ENCODE measurements around the gene SNRNP40.

Gene SNRNP40

DNA sequence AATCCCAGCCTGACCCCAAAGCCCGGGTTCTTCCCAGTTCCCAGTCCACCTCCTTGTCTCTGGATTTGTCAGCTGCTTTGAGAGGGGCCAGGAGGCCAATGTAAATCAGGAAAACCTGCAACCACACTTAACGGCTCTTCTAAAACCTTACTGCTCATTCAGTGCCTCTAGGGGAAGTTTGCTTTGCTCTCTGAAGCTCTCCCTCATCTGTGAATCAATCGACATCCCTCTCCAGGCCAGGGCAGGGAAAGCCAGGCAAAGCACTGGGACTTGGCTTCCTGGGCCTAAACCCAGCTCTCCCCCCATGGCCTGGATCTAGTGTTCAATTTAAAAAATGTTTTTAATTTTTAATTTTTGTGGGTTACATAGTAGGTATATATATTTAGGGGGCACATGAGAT, 66.2 kb downstream of the SNRNP40 start:
- DNase-seq = no peak

DNA sequence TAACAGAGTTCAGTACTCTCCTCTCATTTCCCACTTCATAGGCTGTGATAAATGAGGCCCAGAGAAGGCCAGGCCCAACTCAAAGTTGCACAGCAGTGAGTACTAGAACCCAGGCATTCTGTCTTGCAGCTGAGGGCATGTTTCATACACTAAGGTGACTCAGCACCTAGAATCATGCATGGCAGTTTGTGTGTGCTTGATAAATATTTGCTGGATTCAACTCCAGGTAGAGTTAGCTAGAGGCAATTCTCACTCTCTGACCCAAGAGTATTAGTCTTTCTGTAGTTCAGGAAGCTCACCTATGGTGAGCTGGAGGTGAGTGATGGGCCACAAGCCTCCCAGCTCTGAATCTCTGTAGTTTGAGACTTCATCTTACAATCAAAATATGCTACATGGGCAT, 67.6 kb downstream of the SNRNP40 start:
- DNase-seq = no peak

DNA sequence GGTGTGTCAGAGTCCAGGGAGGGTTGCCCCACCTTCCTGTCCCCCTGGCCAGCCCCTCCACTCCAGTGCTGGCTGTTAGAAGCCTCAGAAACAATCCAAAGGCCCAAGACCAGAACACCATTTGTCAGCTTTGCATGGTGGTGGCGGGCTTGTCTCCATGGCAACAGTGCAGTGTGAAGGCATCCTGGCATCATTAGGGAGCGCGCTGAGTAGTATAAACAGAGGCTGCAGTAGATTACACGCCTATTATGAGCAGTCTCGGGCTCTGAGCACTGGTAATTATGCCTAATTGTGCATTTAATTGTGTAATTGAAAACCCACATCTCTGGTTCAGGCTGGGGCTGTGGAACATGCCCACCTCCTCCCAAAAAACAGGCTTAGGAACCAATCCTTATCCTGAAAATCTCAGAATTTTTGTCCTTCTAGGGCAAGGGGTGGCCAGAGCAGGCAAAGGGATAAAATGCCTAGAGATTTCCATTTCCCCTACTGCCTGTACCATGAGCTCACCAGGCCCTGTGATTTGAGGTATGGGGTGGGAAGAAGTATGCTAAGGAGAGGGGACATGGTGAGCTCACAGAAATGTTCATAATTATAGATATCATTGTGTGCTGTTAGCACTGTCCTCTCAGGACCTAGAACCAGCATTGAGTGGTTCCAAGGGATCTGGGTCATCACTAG, 68.6 kb downstream of the SNRNP40 start:
- DNase-seq = peak; percentile 28 to 35

DNA sequence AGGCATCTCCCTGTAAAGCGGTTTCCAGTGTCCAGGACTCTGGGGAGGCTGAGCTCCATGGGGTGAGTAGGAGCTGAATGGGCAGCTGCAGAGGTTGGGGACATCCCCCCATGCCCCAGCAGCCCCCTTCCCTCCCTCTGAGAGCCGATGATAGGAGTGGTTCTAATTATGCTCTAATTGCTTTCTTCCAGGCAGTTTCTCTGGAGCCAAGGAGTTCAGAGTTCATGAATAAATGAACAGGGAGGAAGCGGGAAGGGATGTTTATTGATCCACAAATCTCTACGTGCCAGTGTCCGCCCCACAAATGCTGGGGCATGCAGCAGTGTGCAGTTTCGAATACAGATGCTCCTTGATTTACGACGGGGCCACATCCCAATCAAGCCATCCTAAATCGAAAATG, 72.5 kb downstream of the SNRNP40 start:
- DNase-seq = no peak

DNA sequence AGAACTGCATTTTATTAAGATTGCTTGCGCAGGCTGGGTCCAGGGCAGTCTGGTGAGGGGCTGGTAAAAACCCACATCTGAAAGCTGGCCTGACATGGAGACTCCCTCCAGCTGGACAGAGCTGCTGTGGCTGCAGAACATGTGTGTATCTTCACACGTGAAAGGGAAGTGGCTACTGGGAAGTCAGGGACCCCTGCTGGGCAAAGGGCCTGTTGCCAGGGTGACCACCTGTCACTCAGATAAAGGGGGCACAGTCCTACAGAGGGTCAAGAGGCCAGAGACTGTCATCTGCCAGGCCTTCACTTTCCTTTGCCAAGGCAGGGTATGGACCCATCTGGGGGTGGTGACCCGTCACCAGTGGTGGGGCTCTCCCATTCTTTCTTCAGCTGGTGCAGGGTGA, 74.4 kb downstream of the SNRNP40 start:
- DNase-seq = no peak

DNA sequence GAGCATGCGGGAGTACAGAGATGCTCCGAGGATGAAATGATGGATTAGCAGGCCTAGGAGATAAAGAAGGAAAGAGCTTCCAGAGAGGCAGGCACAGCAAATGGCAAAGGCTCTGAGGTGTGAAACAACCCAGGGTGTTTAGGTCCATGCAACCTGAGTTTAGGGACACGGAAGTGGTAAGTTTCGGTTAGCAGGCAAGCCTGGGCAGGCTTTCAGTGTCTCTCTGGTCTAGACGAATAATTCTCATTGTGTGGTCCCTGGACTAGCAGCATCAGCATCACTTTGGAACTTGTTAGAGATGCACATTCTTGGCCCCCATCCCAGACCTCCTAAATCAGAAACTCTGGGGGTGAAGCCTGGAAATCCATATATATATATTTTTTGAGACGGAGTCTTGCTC, 75.5 kb downstream of the SNRNP40 start:
- DNase-seq = no peak

DNA sequence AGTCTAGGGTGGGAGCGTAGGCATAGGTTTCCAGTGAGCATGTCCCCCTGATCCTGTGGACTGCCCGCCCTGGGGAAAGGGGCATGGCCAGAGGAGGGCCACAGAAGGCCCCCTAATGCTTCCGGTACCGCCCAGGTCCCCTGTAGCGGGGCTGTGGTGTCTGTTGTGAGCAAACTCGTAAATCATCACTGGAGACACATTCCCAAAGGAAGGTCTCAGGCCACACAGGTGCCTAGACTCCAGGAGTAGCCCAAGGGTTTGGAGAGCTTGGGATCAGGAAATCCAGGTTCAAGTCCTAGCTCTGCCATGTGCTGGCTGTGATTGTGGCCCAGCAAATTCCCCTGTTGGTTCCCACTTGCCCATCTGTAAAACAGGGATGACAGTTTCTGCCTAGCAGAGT, 77.1 kb downstream of the SNRNP40 start:
- no peak for DNase-seq

DNA sequence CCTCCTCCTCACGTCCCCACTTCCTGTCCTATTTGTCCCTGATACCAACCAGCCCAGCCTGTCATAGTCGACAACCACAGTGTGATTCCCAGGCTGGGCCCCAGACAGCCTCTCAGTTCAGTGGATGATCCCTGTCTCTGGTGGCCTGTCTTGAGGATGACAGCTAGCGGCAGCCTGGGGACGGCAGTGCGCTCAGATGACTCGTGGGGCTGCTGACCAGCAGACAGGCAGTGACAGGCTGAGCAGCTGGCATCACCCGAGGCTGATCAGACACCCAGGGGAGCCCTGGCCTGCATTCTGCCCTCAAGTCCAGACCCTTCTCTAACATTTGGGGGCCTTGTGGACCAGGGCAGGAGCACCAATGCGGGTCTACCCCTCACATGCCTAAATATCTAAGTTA, 77.9 kb downstream of the SNRNP40 start:
- peak in 1 of 2 donors; percentile 70 for DNase-seq

DNA sequence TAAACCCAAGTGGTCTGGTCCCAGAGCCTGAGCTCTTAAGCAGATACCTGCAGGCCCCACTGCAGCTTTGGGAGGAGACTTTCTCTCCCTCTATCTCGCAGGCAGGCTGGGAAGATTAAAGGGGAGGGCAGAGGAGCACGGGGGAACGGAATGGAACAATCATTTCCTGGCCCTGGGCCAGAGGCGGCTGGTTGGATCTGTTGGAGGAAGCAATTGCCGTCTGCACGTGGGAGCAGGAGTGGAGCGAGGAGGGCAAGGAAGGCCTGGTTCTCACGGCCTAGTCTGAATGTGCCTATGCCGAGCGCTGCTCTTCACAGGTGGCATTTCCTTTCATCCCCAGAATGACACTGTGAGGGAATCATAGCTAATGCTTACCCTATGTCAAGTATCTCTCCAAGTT, 80.6 kb downstream of the SNRNP40 start:
- DNase-seq = no peak

DNA sequence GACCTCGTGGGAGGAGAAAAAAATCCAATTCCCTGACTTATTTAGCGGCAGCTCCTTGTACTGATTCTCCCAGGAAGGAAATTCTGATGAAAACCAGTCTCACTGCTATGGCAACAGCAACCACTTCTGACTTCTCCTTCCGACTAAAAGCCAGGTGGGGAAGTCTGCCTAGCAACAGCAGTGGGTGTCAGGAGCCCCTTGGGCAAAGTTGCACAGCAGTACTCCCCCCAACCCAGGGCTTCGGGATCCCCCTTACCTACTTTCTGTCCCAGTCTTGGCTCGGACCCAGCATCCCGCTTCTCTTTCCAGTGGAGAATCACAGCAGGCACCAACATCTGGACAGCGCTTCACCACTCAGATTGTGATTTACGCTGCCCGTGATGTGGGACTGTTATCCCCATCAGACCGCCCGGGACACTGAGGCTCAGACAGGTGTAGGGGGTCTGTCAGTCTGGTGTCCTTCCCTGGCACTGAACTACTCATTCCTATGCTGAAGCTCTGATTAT, 81.5 kb downstream of the SNRNP40 start:
- DNase-seq = no peak

DNA sequence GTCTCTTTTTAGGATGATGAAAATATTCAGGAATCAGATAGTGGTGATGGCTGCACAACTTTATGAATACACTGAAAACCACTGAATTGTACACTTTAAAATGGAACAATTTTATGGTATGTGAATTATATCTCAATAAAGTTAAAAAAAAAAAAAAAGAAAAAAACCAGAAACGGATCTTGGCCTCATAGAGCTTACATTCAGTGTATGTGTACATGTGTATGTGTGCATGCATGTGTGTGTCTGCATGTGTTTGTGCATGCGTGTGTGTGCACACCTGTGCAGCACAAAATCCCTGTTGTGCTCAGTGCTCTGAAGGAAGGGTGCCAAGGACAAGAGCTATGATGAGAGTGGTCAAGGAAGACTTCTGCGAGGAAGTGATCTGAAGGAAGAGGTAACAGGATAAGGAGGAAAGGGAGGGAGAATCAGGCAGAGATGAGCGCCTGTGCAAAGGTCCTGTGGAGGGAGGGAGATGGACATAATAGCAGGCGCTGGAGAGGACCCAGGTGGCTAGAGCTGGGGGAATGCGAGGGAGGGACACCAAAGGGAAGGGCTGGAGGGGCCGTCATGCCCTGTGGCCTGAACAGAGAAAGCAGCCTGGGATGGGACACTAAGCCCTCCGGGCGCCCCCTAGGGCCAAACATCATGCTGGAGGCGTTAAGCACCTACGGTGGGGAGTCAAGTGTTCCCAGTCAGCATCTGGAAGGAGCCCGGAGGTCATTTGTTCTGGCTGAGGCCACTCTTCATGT, 82.1 kb downstream of the SNRNP40 start:
- DNase-seq = no peak
